GM23338 (cell line): ENCODE data around the gene MR1. TPM values are rescaled to one million over a fixed set of nuclear protein-coding genes. Genes with fewer than 3 reads are reported as not detected.

ENCODE experiments used
- ATAC-seq: fragments of 200-7000 bp; cut with Tn5 transposase; 3 replicates; pipeline ENCODE4 v1.9.1; 2020
- DNase-seq: peaks from one replicate; pipeline ENCODE4 v3.0.0-alpha.2; 2015; ENCODE audit warnings: low spot score
- H2AFZ ChIP-seq: fragments of 200-600 bp; sonication (generic); 2 replicates; pipeline ENCODE4 v1.8.0; 2016; ENCODE audit warnings: antibody characterized with exemption, mild to moderate bottlenecking, moderate library complexity
- H3F3A ChIP-seq: fragments of 200-600 bp; sonication (generic); replicated peaks from 2 replicates; pipeline ENCODE4 v1.8.0; 2017; ENCODE audit warnings: antibody characterized with exemption, mixed run types, low read depth
- H3K27ac ChIP-seq: fragments of 200-600 bp; sonication (generic); 2 replicates; pipeline ENCODE4 v1.6.1; 2016; ENCODE audit warnings: low read depth
- H3K27me3 ChIP-seq: fragments of 200-600 bp; sonication (generic); 2 replicates; pipeline ENCODE4 v1.8.0; 2016; ENCODE audit warnings: mild to moderate bottlenecking, mixed run types, moderate library complexity; ENCODE audit not compliant: insufficient read depth
- H3K36me3 ChIP-seq: fragments of 200-600 bp; sonication (generic); 2 replicates; pipeline ENCODE4 v1.8.0; 2016; ENCODE audit warnings: mild to moderate bottlenecking; ENCODE audit not compliant: insufficient read depth
- H3K4me1 ChIP-seq: fragments of 200-600 bp; sonication (generic); 2 replicates; pipeline ENCODE4 v1.8.0; 2016; ENCODE audit warnings: mild to moderate bottlenecking, moderate library complexity; ENCODE audit not compliant: insufficient read depth
- H3K4me2 ChIP-seq: fragments of 200-600 bp; sonication (generic); 2 replicates; pipeline ENCODE4 v1.7.1; 2017; ENCODE audit warnings: mixed run types
- H3K4me3 ChIP-seq: fragments of 200-600 bp; sonication (generic); 2 replicates; pipeline ENCODE4 v1.6.1; 2016; ENCODE audit warnings: mixed run types
- H3K79me2 ChIP-seq: fragments of 200-600 bp; sonication (generic); replicated peaks from 2 replicates; pipeline ENCODE4 v1.8.0; 2017; ENCODE audit warnings: mild to moderate bottlenecking; ENCODE audit not compliant: insufficient read depth
- H3K9me2 ChIP-seq: fragments of 200-600 bp; sonication (generic); 2 replicates; pipeline ENCODE4 v1.8.0; 2017; ENCODE audit not compliant: insufficient read depth
- H4K20me1 ChIP-seq: fragments of 200-600 bp; sonication (generic); replicated peaks from 2 replicates; pipeline ENCODE4 v1.8.0; 2017; ENCODE audit warnings: mild to moderate bottlenecking; ENCODE audit not compliant: insufficient read depth
- H3K27ac Mint-ChIP-seq: 2 replicates; pipeline ENCODE4 v1.8.0; 2020; ENCODE audit warnings: inconsistent platforms, mild to moderate bottlenecking, moderate library complexity, mixed read lengths
- H3K27me3 Mint-ChIP-seq: 3 replicates; pipeline ENCODE4 v1.8.0; 2022; ENCODE audit warnings: low read depth, mild to moderate bottlenecking, moderate library complexity, mixed read lengths, inconsistent platforms; ENCODE audit not compliant: insufficient read depth, poor library complexity
- H3K36me3 Mint-ChIP-seq: 3 replicates; pipeline ENCODE4 v1.8.0; 2021; ENCODE audit warnings: low read depth, mild to moderate bottlenecking, inconsistent platforms, moderate library complexity, mixed read lengths
- H3K4me1 Mint-ChIP-seq: 3 replicates; pipeline ENCODE4 v1.8.0; 2020; ENCODE audit warnings: mild to moderate bottlenecking, inconsistent platforms, mixed read lengths
- H3K4me3 Mint-ChIP-seq: 3 replicates; pipeline ENCODE4 v1.8.0; 2021; ENCODE audit warnings: moderate library complexity, mild to moderate bottlenecking, inconsistent platforms, mixed read lengths
- H3K9me3 Mint-ChIP-seq: 3 replicates; pipeline ENCODE4 v1.8.0; 2020; ENCODE audit warnings: moderate library complexity, mild to moderate bottlenecking, inconsistent platforms, mixed read lengths
- JUNB ChIP-seq: IDR thresholded peaks from one replicate; pipeline ENCODE4 v1.6.1; 2016; ENCODE audit warnings: antibody characterized with exemption; ENCODE audit not compliant: unreplicated experiment
- NANOG ChIP-seq: IDR thresholded peaks from 2 replicates; pipeline ENCODE4 v1.6.1; 2016; ENCODE audit warnings: antibody characterized with exemption, borderline replicate concordance
- STAT1 ChIP-seq: IDR thresholded peaks from one replicate; pipeline ENCODE4 v1.6.1; 2016; ENCODE audit warnings: antibody characterized with exemption; ENCODE audit not compliant: unreplicated experiment
- ZNF114 ChIP-seq: fragments of 250-450 bp; sonication (Bioruptor Pico); IDR thresholded peaks from 2 replicates; pipeline ENCODE4 v1.5.0; 2020; ENCODE audit warnings: mild to moderate bottlenecking, moderate library complexity
- polyA plus RNA-seq: library from polyadenylated mRNA; unstranded; fragments of >200 nt; fragmentation: Nextera tagmentation; extraction: Ambion mirVana; gene quantifications from 2 replicates; pipeline ENCODE4 v1.2.1, GENCODE V29; 2016
- total RNA-seq: library from RNA; depleted of rRNA; stranded (reverse); fragments of >200 nt; shearing (Covaris generic); gene quantifications from 2 replicates; pipeline ENCODE4 v1.2.3, GENCODE V29; 2014
- TF ChIP-seq, protein P1 (sequence below): IDR thresholded peaks from 2 replicates; pipeline ENCODE4 v1.6.1; 2016; ENCODE audit warnings: antibody characterized with exemption
- TF ChIP-seq, protein P2 (sequence below): fragments of 250-450 bp; sonication (Bioruptor Pico); IDR thresholded peaks from 2 replicates; pipeline ENCODE4 v1.5.0; 2020; ENCODE audit warnings: mild to moderate bottlenecking, moderate library complexity
- TF ChIP-seq, protein P3 (sequence below): IDR thresholded peaks from one replicate; pipeline ENCODE4 v1.6.1; 2018; ENCODE audit warnings: antibody characterized with exemption; ENCODE audit not compliant: unreplicated experiment

MR1 gene
- total and polyA plus RNA-seq, 2 experiments from 2014 or later: 0.18 TPM; not detected in 1

DNA sequence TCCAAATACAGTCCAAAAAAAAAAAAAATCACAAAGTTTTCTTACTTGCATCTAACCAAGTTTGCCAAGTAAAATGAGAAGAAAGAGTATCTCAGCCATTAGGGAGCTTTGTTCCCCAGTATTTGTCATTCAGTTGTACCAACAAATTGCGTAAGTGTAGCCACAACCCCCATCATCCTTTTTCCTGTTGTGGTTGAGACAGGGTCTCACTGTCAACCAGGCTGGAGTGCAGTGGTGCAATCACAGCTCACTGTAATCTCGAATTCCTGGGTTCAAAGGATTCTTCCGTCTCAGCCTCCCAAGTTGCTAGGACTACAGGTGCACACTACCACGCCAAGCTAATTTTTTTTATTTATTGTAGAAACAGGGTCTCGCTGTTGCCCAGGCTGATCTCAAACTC is 20.6 kb upstream of the MR1 start:
- Mint-ChIP-seq H3K4me1 (peaks cover 19% of the 10 kb centered on the region), H3K9me3 (no peaks in the 10 kb centered on the region), H3K36me3 (0 out of 3 replicates have a peak, but pooled peaks cover 6% of the 10 kb centered on the region), H3K4me3 (no peak overlapping the region), H3K27ac (no peak overlapping the region), H3K27me3 (no peaks in the 10 kb centered on the region)
- H3K9me2 ChIP-seq: no peaks in the 10 kb centered on the region
- no peaks in the 10 kb centered on the region for H3F3A ChIP-seq
- no peak overlapping the region for H3K4me3 ChIP-seq
- TF ChIP-seq, protein P1, sequence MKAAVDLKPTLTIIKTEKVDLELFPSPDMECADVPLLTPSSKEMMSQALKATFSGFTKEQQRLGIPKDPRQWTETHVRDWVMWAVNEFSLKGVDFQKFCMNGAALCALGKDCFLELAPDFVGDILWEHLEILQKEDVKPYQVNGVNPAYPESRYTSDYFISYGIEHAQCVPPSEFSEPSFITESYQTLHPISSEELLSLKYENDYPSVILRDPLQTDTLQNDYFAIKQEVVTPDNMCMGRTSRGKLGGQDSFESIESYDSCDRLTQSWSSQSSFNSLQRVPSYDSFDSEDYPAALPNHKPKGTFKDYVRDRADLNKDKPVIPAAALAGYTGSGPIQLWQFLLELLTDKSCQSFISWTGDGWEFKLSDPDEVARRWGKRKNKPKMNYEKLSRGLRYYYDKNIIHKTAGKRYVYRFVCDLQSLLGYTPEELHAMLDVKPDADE: no peak
- no peak for TF ChIP-seq ZNF114
- H3K4me1 ChIP-seq: peaks cover 27% of the 10 kb centered on the region
- no peak overlapping the region for H2AFZ ChIP-seq
- H3K36me3 ChIP-seq: no peaks in the 10 kb centered on the region; the same call in 1 of the 2 replicates
- DNase-seq (no peak), ATAC-seq (no peak)
- H3K79me2 ChIP-seq: peaks cover 100% of the 10 kb centered on the region
- H3K27ac ChIP-seq: no peak overlapping the region
- H3K27me3 ChIP-seq: no peaks in the 10 kb centered on the region
- H3K4me2 ChIP-seq: no peak overlapping the region
- peaks cover 45% of the 10 kb centered on the region for H4K20me1 ChIP-seq

DNA sequence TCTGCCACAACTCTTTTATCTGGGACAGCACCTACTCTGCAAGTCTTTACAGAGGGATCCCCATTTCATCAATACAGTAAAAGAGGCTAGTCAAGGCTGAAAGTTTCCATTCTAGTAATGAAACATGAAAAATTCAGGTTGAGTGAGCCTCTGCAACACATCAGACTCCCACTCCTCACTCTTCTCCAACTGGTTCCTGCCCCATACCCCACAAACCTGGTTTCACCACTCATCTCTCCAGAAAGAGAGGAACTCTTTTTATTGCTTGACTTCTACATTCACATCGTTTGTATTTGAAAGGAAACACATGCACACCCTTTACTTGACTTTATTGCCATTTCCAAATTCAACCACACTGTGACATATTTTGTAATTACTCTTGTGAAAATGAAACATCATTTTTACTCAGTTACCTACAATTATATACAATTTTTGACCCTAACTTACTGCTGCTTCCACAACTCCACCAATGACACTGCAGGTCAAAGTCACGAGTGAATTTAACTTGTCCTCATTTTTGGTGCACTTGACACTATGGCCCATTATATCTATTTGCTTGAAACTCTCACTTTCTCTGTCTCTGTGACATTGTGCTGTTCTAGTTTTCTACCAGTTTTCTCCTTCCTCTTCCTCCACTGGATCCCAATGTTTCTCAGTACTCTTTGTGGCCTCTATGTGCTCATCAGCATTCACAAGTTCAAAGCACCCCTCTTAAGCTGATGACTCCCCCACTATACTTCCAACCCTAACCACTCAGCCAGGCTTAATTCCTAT is 19.1 kb upstream of the MR1 start:
- Histone ChIP-seq H3F3A (no peaks in the 10 kb centered on the region), H3K4me1 (peaks cover 35% of the 10 kb centered on the region), H3K9me2 (no peaks in the 10 kb centered on the region), H3K27ac (no peak overlapping the region), H3K36me3 (no peaks in the 10 kb centered on the region; the same call in 1 of the 2 replicates), H3K4me2 (no peak overlapping the region), H2AFZ (no peak overlapping the region), H4K20me1 (peaks cover 58% of the 10 kb centered on the region), H3K4me3 (no peak overlapping the region), H3K27me3 (no peaks in the 10 kb centered on the region), H3K79me2 (peaks cover 100% of the 10 kb centered on the region)
- H3K4me1 Mint-ChIP-seq: peaks cover 24% of the 10 kb centered on the region
- peaks cover 10% of the 10 kb centered on the region; the same call in 2 of the 3 replicates for H3K36me3 Mint-ChIP-seq
- H3K27me3 Mint-ChIP-seq: no peaks in the 10 kb centered on the region
- H3K4me3 Mint-ChIP-seq: no peak overlapping the region
- H3K9me3 Mint-ChIP-seq: no peaks in the 10 kb centered on the region
- DNase-seq (no peak), ATAC-seq (no peak)
- H3K27ac Mint-ChIP-seq: no peak overlapping the region
- no peak for TF ChIP-seq ZNF114
- TF ChIP-seq, protein P2, sequence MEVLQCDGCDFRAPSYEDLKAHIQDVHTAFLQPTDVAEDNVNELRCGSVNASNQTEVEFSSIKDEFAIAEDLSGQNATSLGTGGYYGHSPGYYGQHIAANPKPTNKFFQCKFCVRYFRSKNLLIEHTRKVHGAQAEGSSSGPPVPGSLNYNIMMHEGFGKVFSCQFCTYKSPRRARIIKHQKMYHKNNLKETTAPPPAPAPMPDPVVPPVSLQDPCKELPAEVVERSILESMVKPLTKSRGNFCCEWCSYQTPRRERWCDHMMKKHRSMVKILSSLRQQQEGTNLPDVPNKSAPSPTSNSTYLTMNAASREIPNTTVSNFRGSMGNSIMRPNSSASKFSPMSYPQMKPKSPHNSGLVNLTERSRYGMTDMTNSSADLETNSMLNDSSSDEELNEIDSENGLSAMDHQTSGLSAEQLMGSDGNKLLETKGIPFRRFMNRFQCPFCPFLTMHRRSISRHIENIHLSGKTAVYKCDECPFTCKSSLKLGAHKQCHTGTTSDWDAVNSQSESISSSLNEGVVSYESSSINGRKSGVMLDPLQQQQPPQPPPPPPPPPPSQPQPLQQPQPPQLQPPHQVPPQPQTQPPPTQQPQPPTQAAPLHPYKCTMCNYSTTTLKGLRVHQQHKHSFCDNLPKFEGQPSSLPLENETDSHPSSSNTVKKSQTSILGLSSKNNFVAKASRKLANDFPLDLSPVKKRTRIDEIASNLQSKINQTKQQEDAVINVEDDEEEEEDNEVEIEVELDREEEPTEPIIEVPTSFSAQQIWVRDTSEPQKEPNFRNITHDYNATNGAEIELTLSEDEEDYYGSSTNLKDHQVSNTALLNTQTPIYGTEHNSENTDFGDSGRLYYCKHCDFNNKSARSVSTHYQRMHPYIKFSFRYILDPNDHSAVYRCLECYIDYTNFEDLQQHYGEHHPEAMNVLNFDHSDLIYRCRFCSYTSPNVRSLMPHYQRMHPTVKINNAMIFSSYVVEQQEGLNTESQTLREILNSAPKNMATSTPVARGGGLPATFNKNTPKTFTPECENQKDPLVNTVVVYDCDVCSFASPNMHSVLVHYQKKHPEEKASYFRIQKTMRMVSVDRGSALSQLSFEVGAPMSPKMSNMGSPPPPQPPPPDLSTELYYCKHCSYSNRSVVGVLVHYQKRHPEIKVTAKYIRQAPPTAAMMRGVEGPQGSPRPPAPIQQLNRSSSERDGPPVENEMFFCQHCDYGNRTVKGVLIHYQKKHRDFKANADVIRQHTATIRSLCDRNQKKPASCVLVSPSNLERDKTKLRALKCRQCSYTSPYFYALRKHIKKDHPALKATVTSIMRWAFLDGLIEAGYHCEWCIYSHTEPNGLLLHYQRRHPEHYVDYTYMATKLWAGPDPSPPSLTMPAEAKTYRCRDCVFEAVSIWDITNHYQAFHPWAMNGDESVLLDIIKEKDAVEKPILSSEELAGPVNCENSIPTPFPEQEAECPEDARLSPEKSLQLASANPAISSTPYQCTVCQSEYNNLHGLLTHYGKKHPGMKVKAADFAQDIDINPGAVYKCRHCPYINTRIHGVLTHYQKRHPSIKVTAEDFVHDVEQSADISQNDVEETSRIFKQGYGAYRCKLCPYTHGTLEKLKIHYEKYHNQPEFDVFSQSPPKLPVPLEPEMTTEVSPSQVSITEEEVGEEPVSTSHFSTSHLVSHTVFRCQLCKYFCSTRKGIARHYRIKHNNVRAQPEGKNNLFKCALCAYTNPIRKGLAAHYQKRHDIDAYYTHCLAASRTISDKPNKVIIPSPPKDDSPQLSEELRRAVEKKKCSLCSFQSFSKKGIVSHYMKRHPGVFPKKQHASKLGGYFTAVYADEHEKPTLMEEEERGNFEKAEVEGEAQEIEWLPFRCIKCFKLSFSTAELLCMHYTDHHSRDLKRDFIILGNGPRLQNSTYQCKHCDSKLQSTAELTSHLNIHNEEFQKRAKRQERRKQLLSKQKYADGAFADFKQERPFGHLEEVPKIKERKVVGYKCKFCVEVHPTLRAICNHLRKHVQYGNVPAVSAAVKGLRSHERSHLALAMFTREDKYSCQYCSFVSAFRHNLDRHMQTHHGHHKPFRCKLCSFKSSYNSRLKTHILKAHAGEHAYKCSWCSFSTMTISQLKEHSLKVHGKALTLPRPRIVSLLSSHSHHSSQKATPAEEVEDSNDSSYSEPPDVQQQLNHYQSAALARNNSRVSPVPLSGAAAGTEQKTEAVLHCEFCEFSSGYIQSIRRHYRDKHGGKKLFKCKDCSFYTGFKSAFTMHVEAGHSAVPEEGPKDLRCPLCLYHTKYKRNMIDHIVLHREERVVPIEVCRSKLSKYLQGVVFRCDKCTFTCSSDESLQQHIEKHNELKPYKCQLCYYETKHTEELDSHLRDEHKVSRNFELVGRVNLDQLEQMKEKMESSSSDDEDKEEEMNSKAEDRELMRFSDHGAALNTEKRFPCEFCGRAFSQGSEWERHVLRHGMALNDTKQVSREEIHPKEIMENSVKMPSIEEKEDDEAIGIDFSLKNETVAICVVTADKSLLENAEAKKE (CRISPR knock-in tag): no peak
- no peak for TF ChIP-seq JUNB
- no peak for TF ChIP-seq STAT1
- TF ChIP-seq, protein P3, sequence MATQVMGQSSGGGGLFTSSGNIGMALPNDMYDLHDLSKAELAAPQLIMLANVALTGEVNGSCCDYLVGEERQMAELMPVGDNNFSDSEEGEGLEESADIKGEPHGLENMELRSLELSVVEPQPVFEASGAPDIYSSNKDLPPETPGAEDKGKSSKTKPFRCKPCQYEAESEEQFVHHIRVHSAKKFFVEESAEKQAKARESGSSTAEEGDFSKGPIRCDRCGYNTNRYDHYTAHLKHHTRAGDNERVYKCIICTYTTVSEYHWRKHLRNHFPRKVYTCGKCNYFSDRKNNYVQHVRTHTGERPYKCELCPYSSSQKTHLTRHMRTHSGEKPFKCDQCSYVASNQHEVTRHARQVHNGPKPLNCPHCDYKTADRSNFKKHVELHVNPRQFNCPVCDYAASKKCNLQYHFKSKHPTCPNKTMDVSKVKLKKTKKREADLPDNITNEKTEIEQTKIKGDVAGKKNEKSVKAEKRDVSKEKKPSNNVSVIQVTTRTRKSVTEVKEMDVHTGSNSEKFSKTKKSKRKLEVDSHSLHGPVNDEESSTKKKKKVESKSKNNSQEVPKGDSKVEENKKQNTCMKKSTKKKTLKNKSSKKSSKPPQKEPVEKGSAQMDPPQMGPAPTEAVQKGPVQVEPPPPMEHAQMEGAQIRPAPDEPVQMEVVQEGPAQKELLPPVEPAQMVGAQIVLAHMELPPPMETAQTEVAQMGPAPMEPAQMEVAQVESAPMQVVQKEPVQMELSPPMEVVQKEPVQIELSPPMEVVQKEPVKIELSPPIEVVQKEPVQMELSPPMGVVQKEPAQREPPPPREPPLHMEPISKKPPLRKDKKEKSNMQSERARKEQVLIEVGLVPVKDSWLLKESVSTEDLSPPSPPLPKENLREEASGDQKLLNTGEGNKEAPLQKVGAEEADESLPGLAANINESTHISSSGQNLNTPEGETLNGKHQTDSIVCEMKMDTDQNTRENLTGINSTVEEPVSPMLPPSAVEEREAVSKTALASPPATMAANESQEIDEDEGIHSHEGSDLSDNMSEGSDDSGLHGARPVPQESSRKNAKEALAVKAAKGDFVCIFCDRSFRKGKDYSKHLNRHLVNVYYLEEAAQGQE: no peak
- no peak for TF ChIP-seq NANOG
- TF ChIP-seq, protein P1: no peak
